ENCODE results near the gene LRCH4. TPM values are rescaled to one million over a fixed set of nuclear protein-coding genes. Genes with fewer than 3 reads are reported as not detected.
A peak's percentile ranks its signal among the peaks of the same experiment; 100 is the strongest.

The LRCH4 gene
- total RNA-seq, 2 experiments from 2014 or later, result 39.2 to 72.0 TPM

- peaks cover 78% of the 10 kb centered on the region for H3K4me1 ChIP-seq (ENCODE audit: insufficient read depth, low read length, poor library complexity, severe bottlenecking)
- intact Hi-C loops (cut with micrococcal nuclease; ENCODE audit: unreplicated experiment), result no loop called here
- H4K20me1 ChIP-seq (ENCODE audit: insufficient read depth, low read length), result no peaks in the 10 kb centered on the region
- peak overlapping the region; percentile 10; the same call in 1 of the 2 replicates for H2AFZ ChIP-seq (ENCODE audit: low read length)
- CTCF ChIA-PET (ENCODE audit: unreplicated experiment), result interaction anchor here (0.5 kb wide), 1 partner anchor 20 kb away, joined by 3 read pairs; no protein-coding TSS in a partner anchor
- peaks cover 23% of the 10 kb centered on the region for H3K36me3 ChIP-seq (ENCODE audit: insufficient read depth, low read length)
- DNase-seq (ENCODE audit: low spot score), result peak; percentile 49
- peak overlapping the region; percentile 49 for H3K4me2 ChIP-seq (ENCODE audit: low read length)
- TF ChIP-seq, protein P1, sequence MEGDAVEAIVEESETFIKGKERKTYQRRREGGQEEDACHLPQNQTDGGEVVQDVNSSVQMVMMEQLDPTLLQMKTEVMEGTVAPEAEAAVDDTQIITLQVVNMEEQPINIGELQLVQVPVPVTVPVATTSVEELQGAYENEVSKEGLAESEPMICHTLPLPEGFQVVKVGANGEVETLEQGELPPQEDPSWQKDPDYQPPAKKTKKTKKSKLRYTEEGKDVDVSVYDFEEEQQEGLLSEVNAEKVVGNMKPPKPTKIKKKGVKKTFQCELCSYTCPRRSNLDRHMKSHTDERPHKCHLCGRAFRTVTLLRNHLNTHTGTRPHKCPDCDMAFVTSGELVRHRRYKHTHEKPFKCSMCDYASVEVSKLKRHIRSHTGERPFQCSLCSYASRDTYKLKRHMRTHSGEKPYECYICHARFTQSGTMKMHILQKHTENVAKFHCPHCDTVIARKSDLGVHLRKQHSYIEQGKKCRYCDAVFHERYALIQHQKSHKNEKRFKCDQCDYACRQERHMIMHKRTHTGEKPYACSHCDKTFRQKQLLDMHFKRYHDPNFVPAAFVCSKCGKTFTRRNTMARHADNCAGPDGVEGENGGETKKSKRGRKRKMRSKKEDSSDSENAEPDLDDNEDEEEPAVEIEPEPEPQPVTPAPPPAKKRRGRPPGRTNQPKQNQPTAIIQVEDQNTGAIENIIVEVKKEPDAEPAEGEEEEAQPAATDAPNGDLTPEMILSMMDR (conservative IDR thresholded peaks at IDR 0.05; ENCODE audit: low read length), result no peak
- no peak for TF ChIP-seq EZH2phosphoT487 (IDR thresholded peaks at IDR 0.05; ENCODE audit: borderline replicate concordance, low read depth, low read length)
- no peaks in the 10 kb centered on the region for H3K9me2 ChIP-seq (ENCODE audit: insufficient read depth, low read length)
- no peaks in the 10 kb centered on the region for H3K9me3 ChIP-seq (ENCODE audit: low read length)
- peak overlapping the region; percentile 46 for H3K27ac ChIP-seq (ENCODE audit: low read depth, low read length, poor library complexity, severe bottlenecking)
- POLR2A ChIA-PET, result interaction anchor here (0.5 to 1.3 kb wide), 4 partner anchors 9 to 232 kb away, joined by 3 to 4 read pairs (median 4); partner anchors contain the start of gene AGFG2
- peaks cover 40% of the 10 kb centered on the region; the same call in 1 of the 2 replicates for H3K79me2 ChIP-seq (ENCODE audit: insufficient read depth, low read depth, low read length)
- no TSS peak for BruUV-seq (replicated peaks)
- no peak overlapping the region for H3K4me3 ChIP-seq (ENCODE audit: low read depth, low read length, poor library complexity, severe bottlenecking)
Observed at GRCh38 chr7:100547872-100548271, 38.1 kb downstream of the LRCH4 start.

DNA sequence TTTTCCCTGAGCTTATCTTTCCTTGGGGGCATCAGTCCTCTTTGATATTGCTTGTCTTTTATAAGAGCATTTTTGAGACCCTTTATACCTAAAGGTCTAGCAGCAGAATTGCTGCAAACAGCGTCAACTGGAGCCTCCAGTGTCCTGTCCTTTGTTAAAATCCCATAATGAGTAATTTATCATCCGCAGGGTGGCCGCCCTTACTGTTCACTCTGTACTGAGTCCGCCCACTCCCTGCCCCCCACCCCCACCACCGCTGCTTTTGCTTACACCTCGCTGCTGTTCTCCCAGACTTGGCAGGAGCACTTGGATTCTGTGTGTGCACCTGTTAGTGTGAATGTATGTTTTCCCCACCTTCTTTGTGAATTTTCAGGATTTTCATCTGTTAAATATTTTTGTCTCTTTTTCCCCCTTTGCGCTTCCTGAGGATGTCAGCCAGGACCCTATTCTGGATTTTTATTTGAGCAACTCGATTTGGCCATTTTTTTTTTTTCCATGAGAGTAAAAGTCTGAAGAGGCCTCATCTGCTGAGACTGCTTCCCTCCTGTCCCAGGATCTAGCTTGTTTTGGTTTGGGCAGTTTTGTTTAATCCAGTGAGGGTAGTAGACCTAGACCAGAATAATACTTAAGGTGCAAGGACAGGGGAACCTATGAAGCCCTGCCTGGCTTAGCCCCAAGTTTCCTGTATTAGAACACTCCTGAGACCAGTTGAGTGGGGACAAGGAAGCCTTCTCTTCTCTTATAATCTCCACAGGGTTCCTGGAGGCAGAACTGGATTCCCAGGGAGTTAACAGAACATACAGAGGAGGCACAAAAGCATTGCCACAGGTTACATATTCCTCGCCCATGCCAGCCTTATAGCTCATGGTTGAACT lies 38.8 kb downstream of the LRCH4 start:
- Histone ChIP-seq H4K20me1 (ENCODE audit: insufficient read depth, low read length) (no peaks in the 10 kb centered on the region), H3K4me3 (ENCODE audit: low read depth, low read length, poor library complexity, severe bottlenecking) (no peak overlapping the region), H2AFZ (ENCODE audit: low read length) (peak overlapping the region; percentile 10; the same call in 1 of the 2 replicates), H3K4me2 (ENCODE audit: low read length) (peak overlapping the region; percentile 65), H3K79me2 (ENCODE audit: insufficient read depth, low read depth, low read length) (peaks cover 46% of the 10 kb centered on the region; the same call in 1 of the 2 replicates), H3K4me1 (ENCODE audit: insufficient read depth, low read length, poor library complexity, severe bottlenecking) (peaks cover 85% of the 10 kb centered on the region), H3K9me2 (ENCODE audit: insufficient read depth, low read length) (no peaks in the 10 kb centered on the region), H3K9me3 (ENCODE audit: low read length) (no peaks in the 10 kb centered on the region), H3K27ac (ENCODE audit: low read depth, low read length, poor library complexity, severe bottlenecking) (peak overlapping the region; percentile 46), H3K36me3 (ENCODE audit: insufficient read depth, low read length) (peaks cover 16% of the 10 kb centered on the region)
- no peak for DNase-seq (ENCODE audit: low spot score)
- TF ChIP-seq, protein P1 (conservative IDR thresholded peaks at IDR 0.05; ENCODE audit: low read length), result no peak
- TF ChIP-seq EZH2phosphoT487 (IDR thresholded peaks at IDR 0.05; ENCODE audit: borderline replicate concordance, low read depth, low read length), result no peak
- ChIA-PET CTCF (ENCODE audit: unreplicated experiment) (no interaction called here), POLR2A (interaction anchor here (0.6 to 1.8 kb wide), 8 partner anchors 8 to 280 kb away, joined by 3 to 6 read pairs (median 3); partner anchors contain the start of genes AGFG2, FBXO24, LRCH4 and MOSPD3)
- intact Hi-C loops (cut with micrococcal nuclease; ENCODE audit: unreplicated experiment), result no loop called here
- BruUV-seq (replicated peaks), result no TSS peak
